IPS-NIHi11 (cell line): ENCODE results near the gene ANKRD40CL.

ENCODE experiments used
- DNase-seq: peaks from one replicate; pipeline ENCODE4 v3.0.0; 2012; ENCODE audit warnings: mixed read lengths, low spot score

ANKRD40CL gene

DNA sequence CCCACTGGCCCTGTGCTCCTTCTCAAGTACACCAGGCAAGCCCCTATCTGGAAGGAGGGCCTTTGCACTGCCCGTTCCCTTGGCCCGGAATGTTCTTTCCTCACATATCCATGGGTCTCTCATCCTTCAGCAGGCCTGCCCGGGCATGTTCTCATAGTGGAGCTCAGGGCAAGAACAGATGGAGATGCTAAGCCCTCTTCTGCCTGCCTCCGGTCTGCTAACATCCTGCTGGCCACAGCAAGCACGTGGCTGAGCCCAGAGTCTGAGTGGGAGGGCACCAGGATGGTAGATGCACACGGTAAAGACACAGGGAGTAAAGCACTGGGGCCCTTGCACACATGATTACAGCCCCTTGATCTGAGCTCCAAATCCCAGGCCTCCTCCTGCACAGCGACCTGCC, 19.8 kb upstream of the ANKRD40CL start:
- DNase-seq = no peak

DNA sequence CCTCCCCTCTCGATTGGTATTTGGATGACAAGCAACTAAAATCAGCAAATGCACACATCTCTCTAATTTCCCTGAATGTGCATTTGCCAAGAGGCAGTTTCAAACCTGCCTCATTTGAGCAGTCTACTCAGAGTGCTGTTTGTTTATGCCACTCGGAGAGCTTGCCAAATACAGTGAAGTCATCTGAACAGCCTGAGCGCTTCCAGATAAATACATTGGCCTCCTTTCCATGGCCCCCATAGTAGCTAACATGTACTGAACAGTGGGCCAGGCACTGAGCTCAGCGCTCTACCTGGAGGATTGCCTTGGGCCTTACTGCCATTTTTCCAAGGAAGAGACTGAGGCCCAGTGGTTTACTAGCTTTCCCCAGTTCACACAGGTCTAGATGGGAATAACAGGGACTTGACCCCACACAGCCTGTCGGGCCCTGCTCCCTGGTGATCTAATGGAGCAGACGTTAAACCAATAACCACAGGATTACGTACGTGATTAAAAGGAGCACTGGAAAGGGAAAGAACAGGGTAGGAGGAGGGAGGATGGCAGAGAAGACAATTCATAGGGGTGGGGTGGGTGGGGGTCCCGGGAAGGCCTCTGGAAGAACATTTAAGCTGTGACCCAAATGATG, 18.7 kb upstream of the ANKRD40CL start:
- no peak for DNase-seq

DNA sequence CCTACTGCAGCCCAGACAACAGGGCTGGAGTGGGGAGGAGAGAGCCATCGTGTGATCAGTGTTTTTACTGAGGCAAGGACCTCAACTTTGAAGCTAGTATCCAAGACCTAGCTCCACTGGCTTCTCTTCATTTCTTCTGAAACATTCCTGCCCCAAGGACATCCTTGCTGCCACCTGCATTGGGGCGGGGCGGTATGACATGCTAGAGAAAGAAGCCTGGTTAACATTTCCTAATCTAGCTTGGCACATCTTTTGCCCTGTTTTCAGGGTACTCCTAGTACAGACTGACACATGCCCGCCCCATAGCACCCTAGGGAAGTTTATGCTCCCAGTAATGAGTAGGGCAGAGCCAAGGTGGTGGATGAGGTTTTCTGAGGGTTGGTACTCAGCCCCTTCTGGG, 17.8 kb upstream of the ANKRD40CL start:
- DNase-seq = no peak

DNA sequence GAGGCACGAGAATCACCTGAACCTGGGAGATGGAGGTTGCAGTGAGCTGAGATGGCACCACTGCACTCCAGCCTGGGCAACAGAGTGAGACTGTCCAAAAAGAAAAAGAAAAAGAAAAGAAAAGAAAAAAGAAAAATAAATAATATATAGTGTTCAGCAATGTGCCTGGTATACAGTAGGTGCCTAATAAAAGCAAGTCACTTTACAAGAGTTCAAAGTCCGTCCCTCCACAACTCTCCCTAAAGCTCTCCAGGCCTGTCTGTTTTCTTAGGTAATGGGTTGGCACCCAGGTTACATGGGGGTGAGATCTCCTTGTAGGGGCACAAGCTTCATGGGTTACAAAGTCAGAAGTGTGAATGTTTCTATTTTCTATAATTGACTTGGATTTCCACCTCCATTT, 16.6 kb upstream of the ANKRD40CL start:
- no peak for DNase-seq

- peak; percentile 98 for DNase-seq
Measured at GRCh38 chr17:50783193-50783660, 15.9 kb upstream of the ANKRD40CL start.

DNA sequence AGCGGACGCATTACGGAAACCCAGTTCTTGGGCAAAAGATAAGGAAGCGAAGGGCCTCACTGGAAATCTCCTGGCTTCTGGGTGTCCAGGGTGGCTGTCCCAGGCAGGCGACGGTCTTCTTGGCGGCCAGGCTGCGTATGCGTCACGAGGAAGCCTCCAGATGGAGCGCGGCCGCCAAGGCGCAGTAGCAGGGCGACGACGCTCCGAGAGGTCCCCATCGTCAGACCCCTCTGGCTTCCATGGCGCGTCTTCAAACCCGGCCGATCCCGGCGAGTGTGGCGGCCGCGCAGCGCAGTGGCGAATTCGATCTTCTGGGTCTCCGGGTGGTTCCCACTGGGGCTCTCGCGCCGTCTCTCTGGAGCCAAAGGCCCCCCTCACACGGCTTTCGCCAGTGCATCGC, 13.8 kb upstream of the ANKRD40CL start:
- DNase-seq = no peak

GRCh38 chr17:50779747-50780353, 12.5 kb upstream of the ANKRD40CL start:
- no peak for DNase-seq

GRCh38 chr17:50778988-50779387, 11.7 kb upstream of the ANKRD40CL start:
- no peak for DNase-seq

GRCh38 chr17:50778471-50778870, 11.2 kb upstream of the ANKRD40CL start:
- DNase-seq = no peak

DNA sequence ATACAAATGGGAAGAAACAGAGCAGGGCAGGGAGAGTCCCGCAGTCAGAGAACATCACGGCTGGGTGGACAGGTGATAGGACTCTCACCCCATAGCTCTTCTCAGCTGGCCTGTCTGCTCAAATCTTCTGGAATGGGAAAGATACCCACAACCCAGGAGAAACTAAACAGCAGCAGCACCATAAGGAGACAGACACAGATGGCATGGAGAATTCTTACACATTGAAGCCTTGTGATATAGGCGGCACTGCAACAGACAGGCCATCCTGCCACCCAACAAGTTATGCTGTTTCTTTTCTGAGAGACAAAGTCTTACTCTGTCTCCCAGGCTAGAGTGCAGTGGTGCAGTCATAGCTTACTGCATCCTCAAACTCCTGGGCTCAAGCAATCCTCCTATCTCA, 8.6 kb upstream of the ANKRD40CL start:
- DNase-seq = no peak

GRCh38 chr17:50774225-50774803, 7.0 kb upstream of the ANKRD40CL start:
- no peak for DNase-seq

DNA sequence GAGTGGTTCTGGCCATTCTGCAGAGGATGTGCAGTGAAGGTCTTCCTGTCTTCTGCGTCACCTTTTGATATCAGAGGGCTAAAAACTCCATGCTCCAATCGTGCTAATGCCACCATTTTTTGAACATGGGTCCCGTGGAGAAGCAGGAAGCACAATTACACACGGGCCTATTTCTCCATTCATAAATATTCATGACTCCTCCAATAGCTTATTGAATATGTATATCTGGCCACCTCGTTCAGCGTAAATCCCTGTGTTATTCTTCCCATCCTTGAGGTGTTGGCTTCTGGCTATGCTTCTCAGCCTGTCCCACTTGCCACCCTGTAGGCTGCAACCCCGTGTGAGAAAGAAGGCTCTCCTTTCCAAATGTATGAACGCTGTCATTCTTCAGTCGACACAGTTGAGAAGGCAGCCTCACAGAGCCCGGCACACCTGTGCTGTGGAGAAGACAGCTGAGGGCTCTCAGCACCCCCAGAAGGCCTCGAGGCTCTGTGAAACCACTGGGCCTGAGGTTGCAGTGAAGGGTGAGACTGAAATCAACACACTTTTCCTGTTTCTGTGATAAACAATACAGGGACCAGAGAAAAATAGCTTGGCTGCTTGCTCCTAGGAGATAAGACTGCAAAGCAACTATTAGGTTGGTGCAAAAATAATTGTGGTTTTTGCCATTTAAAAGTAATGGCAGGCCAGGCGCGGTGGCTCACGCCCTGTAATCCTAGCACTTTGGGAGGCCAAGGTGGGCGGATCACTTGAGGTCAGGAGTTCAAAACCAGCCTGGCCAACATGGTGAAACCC, 4.9 kb upstream of the ANKRD40CL start:
- DNase-seq = no peak

DNA sequence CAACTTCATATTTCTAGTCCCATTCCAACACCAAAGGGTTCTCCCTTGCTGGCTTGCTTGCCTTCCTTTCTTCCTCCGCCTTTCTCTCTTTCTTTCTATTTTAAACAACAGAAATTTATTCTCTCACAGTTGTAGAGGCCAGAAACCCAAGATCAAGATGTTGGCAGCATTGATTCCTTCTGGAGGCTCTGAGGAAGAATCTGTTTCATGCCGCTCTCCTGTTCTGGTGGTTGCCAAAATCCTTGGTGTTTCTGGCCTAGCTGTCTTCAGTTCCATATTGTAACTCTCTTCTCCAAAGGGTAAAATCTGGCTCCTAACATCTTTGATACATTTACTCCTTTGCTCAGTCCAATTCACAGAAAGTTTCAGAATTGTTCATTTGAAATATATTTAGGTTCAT, 3.0 kb upstream of the ANKRD40CL start:
- DNase-seq = no peak

- no peak for DNase-seq
Measured at GRCh38 chr17:50769884-50770283, 2.6 kb upstream of the ANKRD40CL start.

GRCh38 chr17:50768346-50768761, 1.0 kb upstream of the ANKRD40CL start:
- DNase-seq = peak; percentile 46

- DNase-seq = no peak
Measured at GRCh38 chr17:50767030-50767429, 288 bp downstream of the ANKRD40CL start.

DNA sequence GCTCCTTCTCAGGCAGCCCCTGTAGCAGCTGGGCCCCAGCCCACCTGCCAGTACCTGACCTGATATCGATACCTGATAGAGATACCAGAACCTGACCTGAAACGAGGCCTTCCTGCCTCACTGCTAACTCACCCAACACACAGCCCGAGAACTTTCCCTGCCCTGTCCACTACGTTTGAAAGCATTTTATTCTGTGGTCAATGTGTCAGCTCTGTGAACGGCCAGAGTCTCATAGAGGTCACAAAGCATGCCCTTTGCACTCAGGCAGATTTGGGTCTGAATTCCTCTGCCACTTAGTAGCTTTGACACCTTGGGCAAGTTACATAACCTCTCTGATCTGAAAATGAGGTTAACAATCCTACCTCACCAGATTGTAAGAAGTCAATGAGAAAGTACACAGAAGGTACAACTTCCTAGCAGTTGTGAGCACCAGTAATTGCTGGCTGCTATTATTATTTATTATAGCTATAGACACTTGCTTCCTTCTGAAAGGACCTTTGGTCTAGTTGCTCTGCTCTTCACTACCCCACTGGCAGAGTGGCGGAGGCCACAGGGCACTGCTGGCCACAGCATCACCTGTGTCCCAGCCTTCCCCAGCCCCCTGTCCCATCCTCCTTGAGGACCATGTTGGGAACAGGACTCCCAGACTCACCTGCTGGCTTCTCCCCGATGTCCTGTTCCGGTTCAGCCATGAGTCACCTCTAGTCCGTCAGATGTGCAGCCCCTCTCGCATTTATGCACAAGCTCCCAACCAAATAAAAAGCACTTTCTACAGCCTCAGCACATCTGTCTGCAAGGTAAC, 895 bp downstream of the ANKRD40CL start:
- DNase-seq = no peak

- no peak for DNase-seq
Measured at GRCh38 chr17:50765454-50766221, 1.7 kb downstream of the ANKRD40CL start.

- no peak for DNase-seq
Measured at GRCh38 chr17:50764734-50765149, 2.6 kb downstream of the ANKRD40CL start.

DNA sequence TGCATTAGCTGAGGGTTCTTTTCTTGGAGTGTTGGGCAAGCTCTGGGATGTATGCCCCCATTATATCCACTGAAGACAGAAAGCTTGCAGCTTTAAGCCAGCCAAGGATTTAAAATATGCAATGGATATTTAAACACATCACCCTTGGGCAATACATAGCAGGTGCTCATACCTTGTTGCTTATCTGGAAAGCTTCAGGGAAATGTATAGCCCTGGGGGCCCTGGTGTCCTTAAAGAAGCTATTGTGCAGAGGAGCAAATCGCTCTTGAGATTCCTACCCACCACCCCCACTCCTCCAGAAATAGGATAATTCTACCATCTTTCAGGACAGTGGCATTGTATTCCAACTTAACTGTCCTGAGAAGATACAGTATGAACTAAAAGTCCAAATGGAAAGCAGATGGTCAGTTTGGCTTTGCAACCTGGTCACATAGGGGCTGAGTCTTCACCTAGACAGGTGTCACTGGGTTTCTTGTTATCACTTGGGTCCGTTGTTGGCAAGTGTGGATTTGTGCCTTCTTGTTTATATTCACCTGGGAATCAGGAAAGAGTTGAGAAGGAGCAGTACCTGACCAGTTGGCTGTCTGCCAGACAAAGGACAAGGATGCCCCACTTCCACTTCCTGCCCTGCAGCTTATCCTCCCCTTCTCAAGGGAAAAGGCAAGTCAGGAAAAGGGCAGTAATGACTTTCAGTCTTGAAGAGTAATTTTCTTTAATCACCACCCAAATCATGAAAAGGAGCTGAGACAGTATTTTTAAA, 3.4 kb downstream of the ANKRD40CL start:
- DNase-seq = no peak
